Measurements from ENCODE around the gene ZFP3. TPM values are rescaled to one million over a fixed set of nuclear protein-coding genes. Genes with fewer than 3 reads are reported as not detected.
"Not testable (repeated sequence)": the region's sequence is repeated elsewhere in the genome, so short reads cannot be mapped to it uniquely, and the experiment has no call there.

The ZFP3 gene
- 10 to 100 TPM; 11.9 to 16.8 (median 15.7) TPM for polyA plus RNA-seq (ENCODE audit: insufficient read length in 4 of 4)

GRCh38 chr17:5078106-5079028 lies at the start of gene ZFP3:
TSS of gene ZFP3 (plus strand) at chr17:5078467. CDS start at chr17:5091505, 13,038 bp downstream.
- DNase-seq (ENCODE audit: low read depth in 4 of 4, low spot score in 3 of 4) = peak; percentile 66 to 81 (median 72)

GRCh38 chr17:5030168-5030567 lies 48.1 kb upstream of the ZFP3 start:
- DNase-seq (ENCODE audit: low read depth in 4 of 4, low spot score in 3 of 4) = not testable (repeated sequence)

- DNase-seq (ENCODE audit: low read depth in 4 of 4, low spot score in 3 of 4) = peak; percentile 74 to 86 (median 81)
Observed at GRCh38 chr17:5031365-5032082, 46.7 kb upstream of the ZFP3 start.

GRCh38 chr17:5032865-5033264 lies 45.4 kb upstream of the ZFP3 start:
- no peak for DNase-seq (ENCODE audit: low read depth in 4 of 4, low spot score in 3 of 4)

GRCh38 chr17:5033352-5034015 lies 44.8 kb upstream of the ZFP3 start:
- DNase-seq (ENCODE audit: low read depth in 4 of 4, low spot score in 3 of 4) = no peak

GRCh38 chr17:5034063-5034462 lies 44.2 kb upstream of the ZFP3 start:
- DNase-seq (ENCODE audit: low read depth in 4 of 4, low spot score in 3 of 4) = no peak

GRCh38 chr17:5034651-5035050 lies 43.6 kb upstream of the ZFP3 start:
- DNase-seq (ENCODE audit: low read depth in 4 of 4, low spot score in 3 of 4) = no peak

- DNase-seq (ENCODE audit: low read depth in 4 of 4, low spot score in 3 of 4) = no peak
Observed at GRCh38 chr17:5035315-5035714, 43.0 kb upstream of the ZFP3 start, which contains the start of gene SLC52A1. TSS of gene SLC52A1 (minus strand) at chr17:5035426. CDS start at chr17:5034606, 820 bp downstream.

- DNase-seq (ENCODE audit: low read depth in 4 of 4, low spot score in 3 of 4) = no peak
Observed at GRCh38 chr17:5042157-5043022, 35.9 kb upstream of the ZFP3 start.

- DNase-seq (ENCODE audit: low read depth in 4 of 4, low spot score in 3 of 4) = no peak
Observed at GRCh38 chr17:5043524-5043923, 34.7 kb upstream of the ZFP3 start.

- no peak for DNase-seq (ENCODE audit: low read depth in 4 of 4, low spot score in 3 of 4)
Observed at GRCh38 chr17:5044630-5045029, 33.6 kb upstream of the ZFP3 start.

GRCh38 chr17:5045496-5045895 lies 32.8 kb upstream of the ZFP3 start:
- DNase-seq (ENCODE audit: low read depth in 4 of 4, low spot score in 3 of 4) = no peak

GRCh38 chr17:5047446-5047845 lies 30.8 kb upstream of the ZFP3 start:
- DNase-seq (ENCODE audit: low read depth in 4 of 4, low spot score in 3 of 4) = no peak

- no peak for DNase-seq (ENCODE audit: low read depth in 4 of 4, low spot score in 3 of 4)
Observed at GRCh38 chr17:5049314-5049841, 28.9 kb upstream of the ZFP3 start.

GRCh38 chr17:5050278-5050677 lies 28.0 kb upstream of the ZFP3 start:
- peak in 1 of 4 donors; percentile 14 for DNase-seq (ENCODE audit: low read depth in 4 of 4, low spot score in 3 of 4)

- DNase-seq (ENCODE audit: low read depth in 4 of 4, low spot score in 3 of 4) = no peak
Observed at GRCh38 chr17:5055543-5055942, 22.7 kb upstream of the ZFP3 start.

- DNase-seq (ENCODE audit: low read depth in 4 of 4, low spot score in 3 of 4) = no peak
Observed at GRCh38 chr17:5065227-5065744, 13.0 kb upstream of the ZFP3 start.

GRCh38 chr17:5068236-5068635 lies 10.0 kb upstream of the ZFP3 start:
- no peak for DNase-seq (ENCODE audit: low read depth in 4 of 4, low spot score in 3 of 4)

- DNase-seq (ENCODE audit: low read depth in 4 of 4, low spot score in 3 of 4) = no peak
Observed at GRCh38 chr17:5069724-5070123, 8.5 kb upstream of the ZFP3 start.
